SK-N-SH (cell line): ENCODE data around the gene USP27X. TPM values are rescaled to one million over a fixed set of nuclear protein-coding genes. Genes with fewer than 3 reads are reported as not detected.
A peak's percentile ranks its signal among the peaks of the same experiment; 100 is the strongest.

ENCODE experiments used
- CTCF ChIA-PET: fragments of 300-600, 350-600 bp; formaldehyde crosslinking; extraction: SDS; loops from one replicate; lab custom pipeline; 2021; lab: Yijun Ruan, JAX
- POLR2A ChIA-PET: fragments of 350-600 bp; sonication (Branson Sonifier 250); formaldehyde crosslinking; extraction: SDS; loops from one replicate; lab custom pipeline; 2020; ENCODE audit warnings: antibody characterized with exemption, inconsistent platforms; lab: Yijun Ruan, JAX
- DNase-seq: peaks from one replicate; pipeline ENCODE4 v3.0.0; 2012
- H2AFZ ChIP-seq: fragments of 200-600 bp; sonication (generic); 2 replicates; pipeline ENCODE4 v1.8.1; 2016; ENCODE audit warnings: antibody characterized with exemption, mild to moderate bottlenecking, low read depth
- H3F3A ChIP-seq: fragments of 200-600 bp; sonication (generic); replicated peaks from 2 replicates; pipeline ENCODE3; 2016; ENCODE audit warnings: antibody characterized with exemption, mild to moderate bottlenecking; ENCODE audit not compliant: insufficient read depth
- H3K27ac ChIP-seq, 2 experiments: fragments of 200-500 bp in 1 of 2; fragments of 200-600 bp in 1 of 2; sonication (Bioruptor generic) in 1 of 2; sonication (generic), shearing (Covaris generic) in 1 of 2; 2 replicates each; pipeline versions ENCODE4 v1.5.1 to v1.6.1; 2014 to 2016; ENCODE audit warnings: low read depth in 2 of 2, inconsistent platforms in 1 of 2, low read length in 1 of 2, mild to moderate bottlenecking in 1 of 2, mixed read lengths in 1 of 2
- H3K27me3 ChIP-seq: fragments of 200-600 bp; sonication (generic), shearing (Covaris generic); 2 replicates; pipeline ENCODE4 v1.6.1; 2016; ENCODE audit warnings: mixed run types; ENCODE audit not compliant: insufficient read depth
- H3K36me3 ChIP-seq, 2 experiments: fragments of 200-500 bp in 1 of 2; fragments of 200-600 bp in 1 of 2; sonication (Bioruptor generic) in 1 of 2; sonication (generic) in 1 of 2; replicated peaks in 1 of 2; 2 replicates each; pipeline versions ENCODE3 to v1.5.1; 2014 to 2016; ENCODE audit warnings: low read length in 1 of 2, mild to moderate bottlenecking in 1 of 2; ENCODE audit not compliant: insufficient read depth in 2 of 2, control insufficient read depth in 1 of 2
- H3K4me1 ChIP-seq, 2 experiments: fragments of 200-500 bp in 1 of 2; fragments of 200-600 bp in 1 of 2; sonication (Bioruptor generic) in 1 of 2; sonication (generic), shearing (Covaris generic) in 1 of 2; 2 replicates each; pipeline versions ENCODE4 v1.5.1 to v1.6.1; 2014 to 2016; ENCODE audit warnings: low read depth in 1 of 2, low read length in 1 of 2, mixed run types in 1 of 2; ENCODE audit not compliant: insufficient read depth in 2 of 2, control insufficient read depth in 1 of 2
- H3K4me2 ChIP-seq: fragments of 200-600 bp; sonication (generic), shearing (Covaris generic); 2 replicates; pipeline ENCODE4 v1.6.1; 2017; ENCODE audit warnings: mixed run types
- H3K4me3 ChIP-seq, 2 experiments: fragments of 200-500 bp in 1 of 2; fragments of 200-600 bp in 1 of 2; sonication (Bioruptor generic) in 1 of 2; sonication (generic), shearing (Covaris generic) in 1 of 2; 2 replicates each; pipeline versions ENCODE4 v1.5.1 to v1.8.1; 2014 to 2016; ENCODE audit warnings: low read depth in 2 of 2, inconsistent platforms in 1 of 2, low read length in 1 of 2, mild to moderate bottlenecking in 1 of 2, mixed read lengths in 1 of 2, moderate library complexity in 1 of 2
- H3K79me2 ChIP-seq: fragments of 200-600 bp; sonication (generic); 2 replicates; pipeline ENCODE4 v1.8.1; 2017; ENCODE audit warnings: mild to moderate bottlenecking; ENCODE audit not compliant: insufficient read depth
- H3K9ac ChIP-seq: fragments of 200-600 bp; sonication (generic); 2 replicates; pipeline ENCODE4 v1.6.1; 2017; ENCODE audit warnings: mixed run types
- H3K9me2 ChIP-seq: fragments of 200-600 bp; sonication (generic); 2 replicates; pipeline ENCODE4 v1.6.1; 2017; ENCODE audit warnings: mixed run types
- H3K9me3 ChIP-seq: fragments of 200-600 bp; sonication (generic); 2 replicates; pipeline ENCODE4 v1.6.1; 2017; ENCODE audit warnings: mixed run types, mild to moderate bottlenecking, moderate library complexity
- H4K20me1 ChIP-seq: fragments of 200-600 bp; sonication (generic); 2 replicates; pipeline ENCODE4 v1.6.1; 2017; ENCODE audit warnings: mild to moderate bottlenecking, mixed run types; ENCODE audit not compliant: insufficient read depth
- EP300 ChIP-seq, 2 experiments: IDR thresholded peaks; 2 replicates each; pipeline versions ENCODE4 v1.4.0 to v1.6.1; 2012; ENCODE audit warnings: borderline replicate concordance in 1 of 2, low read depth in 1 of 2, low read length in 1 of 2
- FOSL2 ChIP-seq: IDR thresholded peaks from 2 replicates; pipeline ENCODE4 v1.4.0; 2012; ENCODE audit warnings: low read depth, mild to moderate bottlenecking, moderate library complexity, borderline replicate concordance
- GABPA ChIP-seq: IDR thresholded peaks from 2 replicates; pipeline ENCODE4 v1.4.0; 2012; ENCODE audit warnings: low read depth, mild to moderate bottlenecking
- MXI1 ChIP-seq: IDR thresholded peaks from 2 replicates; pipeline ENCODE4 v1.6.1; 2012; ENCODE audit warnings: mild to moderate bottlenecking, low read depth, low read length, improper control_type of control experiment
- NFIC ChIP-seq: IDR thresholded peaks from 2 replicates; pipeline ENCODE4 v1.4.0; 2012; ENCODE audit warnings: borderline replicate concordance
- POLR2AphosphoS5 ChIP-seq: IDR thresholded peaks from 2 replicates; pipeline ENCODE4 v1.6.1; 2012; ENCODE audit warnings: low read depth, low read length
- RAD21 ChIP-seq: IDR thresholded peaks from 2 replicates; pipeline ENCODE4 v1.6.1; 2012; ENCODE audit warnings: mild to moderate bottlenecking, low read length
- SMC3 ChIP-seq: IDR thresholded peaks from 2 replicates; pipeline ENCODE4 v1.6.1; 2012; ENCODE audit warnings: low read depth, low read length, improper control_type of control experiment
- TAF1 ChIP-seq: IDR thresholded peaks from 2 replicates; pipeline ENCODE4 v1.6.1; 2012; ENCODE audit warnings: low read depth, mild to moderate bottlenecking, low read length, moderate library complexity, borderline replicate concordance
- TCF12 ChIP-seq: IDR thresholded peaks from 2 replicates; pipeline ENCODE4 v1.4.0; 2012
- TEAD4 ChIP-seq: IDR thresholded peaks from 2 replicates; pipeline ENCODE4 v1.4.0; 2012; ENCODE audit warnings: mild to moderate bottlenecking, borderline replicate concordance; ENCODE audit not compliant: insufficient read depth
- YY1 ChIP-seq: IDR thresholded peaks from 2 replicates; pipeline ENCODE4 v1.4.0; 2012; ENCODE audit warnings: low read depth, mild to moderate bottlenecking
- WGBS: methylation state at CpG from one replicate; pipeline ENCODE4 v1.1.6; 2017; ENCODE audit warnings: low lambda C conversion rate; 5-methylcytosine and 5-hydroxymethylcytosine counted together
- polyA plus RNA-seq, 3 experiments: library from polyadenylated mRNA; depleted of rRNA; stranded (reverse); fragments of >200 nt; gene quantifications; 2 replicates each; pipeline ENCODE4 v1.2.3, GENCODE V29; 2012
- TF ChIP-seq, protein P1 (sequence below): IDR thresholded peaks from 2 replicates; pipeline ENCODE4 v1.4.0; 2012; ENCODE audit warnings: low read depth
- TF ChIP-seq, protein P2 (sequence below): IDR thresholded peaks from 2 replicates; pipeline ENCODE4 v1.4.0; 2012; ENCODE audit warnings: low read depth, borderline replicate concordance
- TF ChIP-seq, protein P3 (sequence below): fragments of 200-600 bp; sonication (generic); IDR thresholded peaks from 2 replicates; pipeline ENCODE4 v1.6.1; 2017; ENCODE audit warnings: antibody characterized with exemption, mild to moderate bottlenecking, moderate library complexity
- TF ChIP-seq, protein P4 (sequence below): fragments of 150-350 bp; IDR thresholded peaks from 2 replicates; pipeline ENCODE4 v1.6.1; 2017; ENCODE audit warnings: antibody characterized with exemption, low read length, low read depth, borderline replicate concordance
- TF ChIP-seq, protein P5 (sequence below): fragments of 150-350 bp; IDR thresholded peaks from 2 replicates; pipeline ENCODE4 v1.6.1; 2016; ENCODE audit warnings: mild to moderate bottlenecking, low read depth, low read length
- TF ChIP-seq, protein P6 (sequence below): IDR thresholded peaks from 2 replicates; pipeline ENCODE4; 2012

The USP27X gene
- polyA plus RNA-seq, 1 of the 3 experiments (the other 2 are of a cell fraction) = 1.9 TPM

DNA sequence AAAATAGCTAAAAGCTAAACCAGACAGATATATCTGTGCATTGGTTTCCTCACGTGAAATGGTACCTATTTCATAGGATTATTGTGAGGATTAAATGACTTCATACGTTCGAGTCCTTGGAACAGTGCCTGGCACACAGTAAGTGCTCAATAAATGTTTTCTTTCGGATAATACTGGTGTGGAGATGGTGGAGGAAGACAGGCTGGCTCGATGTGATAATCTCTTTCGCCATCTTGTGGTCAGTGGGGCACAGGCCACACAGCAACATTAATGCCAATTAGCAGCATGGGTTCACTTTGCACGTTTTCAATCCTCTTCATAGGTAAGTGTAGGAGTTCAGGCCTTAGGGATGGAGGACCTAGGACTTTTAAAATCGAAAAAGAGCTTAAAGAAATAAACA is 40.9 kb upstream of the USP27X start:
- 4% methylated on average over 8 of the region's 8 CpGs for WGBS
- Histone ChIP-seq H3K27ac (no peak overlapping the region), H3K9ac (no peak overlapping the region), H3K27me3 (no peaks in the 10 kb centered on the region; the same call in 1 of the 2 replicates), H3K9me3 (no peaks in the 10 kb centered on the region), H3F3A (no peaks in the 10 kb centered on the region), H2AFZ (no peak overlapping the region), H3K4me2 (no peak overlapping the region), H3K4me3 (no peak overlapping the region), H3K36me3 (no peaks in the 10 kb centered on the region), H3K79me2 (no peaks in the 10 kb centered on the region)
- CTCF ChIA-PET = interaction anchor here (0.6 to 3.1 kb wide), 21 partner anchors 10 to 955 kb away, joined by 3 to 18 read pairs (median 4); partner anchors contain the start of genes PAGE4 and USP27X
- POLR2A ChIA-PET = no interaction called here
- DNase-seq = peak; percentile 52
- TF ChIP-seq TCF12 (no peak), TEAD4 (no peak), TAF1 (no peak), SMC3 (peak; percentile 44), EP300 (IDR thresholded peaks at IDR 0.05; ENCODE audit: borderline replicate concordance in 1 of 2, low read depth in 1 of 2, low read length in 1 of 2) (no peak), MXI1 (no peak), YY1 (no peak), RAD21 (peak; percentile 69)
- TF ChIP-seq, protein P1, sequence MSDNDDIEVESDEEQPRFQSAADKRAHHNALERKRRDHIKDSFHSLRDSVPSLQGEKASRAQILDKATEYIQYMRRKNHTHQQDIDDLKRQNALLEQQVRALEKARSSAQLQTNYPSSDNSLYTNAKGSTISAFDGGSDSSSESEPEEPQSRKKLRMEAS = no peak
- TF ChIP-seq, protein P2, sequence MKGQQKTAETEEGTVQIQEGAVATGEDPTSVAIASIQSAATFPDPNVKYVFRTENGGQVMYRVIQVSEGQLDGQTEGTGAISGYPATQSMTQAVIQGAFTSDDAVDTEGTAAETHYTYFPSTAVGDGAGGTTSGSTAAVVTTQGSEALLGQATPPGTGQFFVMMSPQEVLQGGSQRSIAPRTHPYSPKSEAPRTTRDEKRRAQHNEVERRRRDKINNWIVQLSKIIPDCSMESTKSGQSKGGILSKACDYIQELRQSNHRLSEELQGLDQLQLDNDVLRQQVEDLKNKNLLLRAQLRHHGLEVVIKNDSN = no peak
- TF ChIP-seq, protein P3, sequence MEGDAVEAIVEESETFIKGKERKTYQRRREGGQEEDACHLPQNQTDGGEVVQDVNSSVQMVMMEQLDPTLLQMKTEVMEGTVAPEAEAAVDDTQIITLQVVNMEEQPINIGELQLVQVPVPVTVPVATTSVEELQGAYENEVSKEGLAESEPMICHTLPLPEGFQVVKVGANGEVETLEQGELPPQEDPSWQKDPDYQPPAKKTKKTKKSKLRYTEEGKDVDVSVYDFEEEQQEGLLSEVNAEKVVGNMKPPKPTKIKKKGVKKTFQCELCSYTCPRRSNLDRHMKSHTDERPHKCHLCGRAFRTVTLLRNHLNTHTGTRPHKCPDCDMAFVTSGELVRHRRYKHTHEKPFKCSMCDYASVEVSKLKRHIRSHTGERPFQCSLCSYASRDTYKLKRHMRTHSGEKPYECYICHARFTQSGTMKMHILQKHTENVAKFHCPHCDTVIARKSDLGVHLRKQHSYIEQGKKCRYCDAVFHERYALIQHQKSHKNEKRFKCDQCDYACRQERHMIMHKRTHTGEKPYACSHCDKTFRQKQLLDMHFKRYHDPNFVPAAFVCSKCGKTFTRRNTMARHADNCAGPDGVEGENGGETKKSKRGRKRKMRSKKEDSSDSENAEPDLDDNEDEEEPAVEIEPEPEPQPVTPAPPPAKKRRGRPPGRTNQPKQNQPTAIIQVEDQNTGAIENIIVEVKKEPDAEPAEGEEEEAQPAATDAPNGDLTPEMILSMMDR = peak; percentile 76
- TF ChIP-seq, all 33 proteins: peak for 3
- H4K20me1 ChIP-seq = no peaks in the 10 kb centered on the region
- H3K4me1 ChIP-seq = no peaks in the 10 kb centered on the region; a peak in 1 of 4 replicates
- H3K9me2 ChIP-seq = no peaks in the 10 kb centered on the region

DNA sequence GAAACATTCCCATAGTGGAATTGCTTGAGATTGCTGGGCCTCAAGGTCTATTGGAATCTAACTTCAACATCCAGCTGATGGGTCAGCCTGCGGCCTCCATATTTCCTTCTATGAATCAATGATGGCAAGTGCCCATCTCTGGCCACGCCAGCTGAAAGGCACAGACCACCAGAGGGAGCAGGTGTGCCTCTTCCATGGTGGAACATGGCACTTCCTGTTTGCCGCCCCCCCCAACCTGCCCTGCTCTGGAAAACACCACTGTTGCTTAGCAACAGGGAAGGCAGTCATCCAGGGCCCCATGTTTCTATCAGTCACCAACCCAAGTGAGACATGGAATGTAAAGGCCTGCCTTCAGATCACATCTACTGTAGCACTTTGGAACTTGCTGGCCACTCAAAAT is 38.6 kb upstream of the USP27X start:
- Histone ChIP-seq H3K9me2 (no peaks in the 10 kb centered on the region), H3K36me3 (no peaks in the 10 kb centered on the region), H3K27me3 (no peaks in the 10 kb centered on the region; the same call in 1 of the 2 replicates), H3F3A (no peaks in the 10 kb centered on the region), H3K27ac (no peak overlapping the region), H3K9me3 (no peaks in the 10 kb centered on the region), H2AFZ (no peak overlapping the region), H3K4me2 (no peak overlapping the region), H3K79me2 (no peaks in the 10 kb centered on the region), H3K4me3 (no peak overlapping the region), H3K4me1 (no peaks in the 10 kb centered on the region; a peak in 1 of 4 replicates), H3K9ac (no peak overlapping the region), H4K20me1 (no peaks in the 10 kb centered on the region)
- DNase-seq = peak; percentile 54
- POLR2A ChIA-PET = interaction anchor here (0.6 kb wide), 1 partner anchor 36 kb away, joined by 3 read pairs; no protein-coding TSS in a partner anchor
- CTCF ChIA-PET = interaction anchor here (0.6 to 3.1 kb wide), 9 partner anchors 8 to 1718 kb away, joined by 3 to 18 read pairs (median 3); partner anchors contain the start of gene USP27X
- WGBS = 36% methylated on average over 2 of the region's 3 CpGs
- TF ChIP-seq EP300 (IDR thresholded peaks at IDR 0.05; ENCODE audit: borderline replicate concordance in 1 of 2, low read depth in 1 of 2, low read length in 1 of 2) = no peak
- TF ChIP-seq, protein P4, sequence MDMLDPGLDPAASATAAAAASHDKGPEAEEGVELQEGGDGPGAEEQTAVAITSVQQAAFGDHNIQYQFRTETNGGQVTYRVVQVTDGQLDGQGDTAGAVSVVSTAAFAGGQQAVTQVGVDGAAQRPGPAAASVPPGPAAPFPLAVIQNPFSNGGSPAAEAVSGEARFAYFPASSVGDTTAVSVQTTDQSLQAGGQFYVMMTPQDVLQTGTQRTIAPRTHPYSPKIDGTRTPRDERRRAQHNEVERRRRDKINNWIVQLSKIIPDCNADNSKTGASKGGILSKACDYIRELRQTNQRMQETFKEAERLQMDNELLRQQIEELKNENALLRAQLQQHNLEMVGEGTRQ = no peak
- no peak for TF ChIP-seq MXI1
- no peak for TF ChIP-seq TEAD4
- TF ChIP-seq, protein P5, sequence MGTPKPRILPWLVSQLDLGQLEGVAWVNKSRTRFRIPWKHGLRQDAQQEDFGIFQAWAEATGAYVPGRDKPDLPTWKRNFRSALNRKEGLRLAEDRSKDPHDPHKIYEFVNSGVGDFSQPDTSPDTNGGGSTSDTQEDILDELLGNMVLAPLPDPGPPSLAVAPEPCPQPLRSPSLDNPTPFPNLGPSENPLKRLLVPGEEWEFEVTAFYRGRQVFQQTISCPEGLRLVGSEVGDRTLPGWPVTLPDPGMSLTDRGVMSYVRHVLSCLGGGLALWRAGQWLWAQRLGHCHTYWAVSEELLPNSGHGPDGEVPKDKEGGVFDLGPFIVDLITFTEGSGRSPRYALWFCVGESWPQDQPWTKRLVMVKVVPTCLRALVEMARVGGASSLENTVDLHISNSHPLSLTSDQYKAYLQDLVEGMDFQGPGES = no peak
- peak; percentile 42 for TF ChIP-seq RAD21
- TF ChIP-seq, protein P6, sequence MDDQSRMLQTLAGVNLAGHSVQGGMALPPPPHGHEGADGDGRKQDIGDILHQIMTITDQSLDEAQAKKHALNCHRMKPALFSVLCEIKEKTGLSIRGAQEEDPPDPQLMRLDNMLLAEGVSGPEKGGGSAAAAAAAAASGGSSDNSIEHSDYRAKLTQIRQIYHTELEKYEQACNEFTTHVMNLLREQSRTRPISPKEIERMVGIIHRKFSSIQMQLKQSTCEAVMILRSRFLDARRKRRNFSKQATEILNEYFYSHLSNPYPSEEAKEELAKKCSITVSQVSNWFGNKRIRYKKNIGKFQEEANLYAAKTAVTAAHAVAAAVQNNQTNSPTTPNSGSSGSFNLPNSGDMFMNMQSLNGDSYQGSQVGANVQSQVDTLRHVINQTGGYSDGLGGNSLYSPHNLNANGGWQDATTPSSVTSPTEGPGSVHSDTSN = no peak
- TF ChIP-seq, protein P3 = peak; percentile 56
- TF ChIP-seq GABPA = no peak
- no peak for TF ChIP-seq POLR2AphosphoS5
- no peak for TF ChIP-seq TAF1
- no peak for TF ChIP-seq NFIC
- TF ChIP-seq SMC3 = peak; percentile 36; the same call in 1 of the 2 replicates
- no peak for TF ChIP-seq FOSL2
